ENCODE results near the gene SLC25A53.
A peak's percentile ranks its signal among the peaks of the same experiment; 100 is the strongest.

Gene SLC25A53

GRCh38 chrX:104156630-104157529 lies at the start of gene SLC25A53:
SLC25A53 (minus strand) TSS chrX:104157009; CDS start chrX:104105257, 51,752 bp downstream.
- FAIRE-seq (peak; percentile 80), DNase-seq (ENCODE audit: extremely low spot score, insufficient read length, low read depth) (no peak)

- DNase-seq (ENCODE audit: extremely low spot score, insufficient read length, low read depth) (no peak), FAIRE-seq (no peak)
Measured at GRCh38 chrX:104205548-104205947, 48.7 kb upstream of the SLC25A53 start.

- DNase-seq (ENCODE audit: extremely low spot score, insufficient read length, low read depth) (no peak), FAIRE-seq (peak; percentile 79)
Measured at GRCh38 chrX:104195489-104196084, 38.8 kb upstream of the SLC25A53 start.

- no peak for DNase-seq (ENCODE audit: extremely low spot score, insufficient read length, low read depth)
- FAIRE-seq = no peak
Measured at GRCh38 chrX:104195013-104195412, 38.2 kb upstream of the SLC25A53 start.

GRCh38 chrX:104193485-104193884 lies 36.7 kb upstream of the SLC25A53 start:
- DNase-seq (ENCODE audit: extremely low spot score, insufficient read length, low read depth) = no peak
- no peak for FAIRE-seq

- FAIRE-seq = no peak
Measured at GRCh38 chrX:104189837-104190236, 33.0 kb upstream of the SLC25A53 start.

GRCh38 chrX:104187931-104188330 lies 31.1 kb upstream of the SLC25A53 start:
- DNase-seq (ENCODE audit: extremely low spot score, insufficient read length, low read depth) (no peak), FAIRE-seq (no peak)

More at GRCh38 chrX:104189837-104190236, 33.0 kb upstream of the SLC25A53 start:
- DNase-seq (ENCODE audit: extremely low spot score, insufficient read length, low read depth) = no peak

- DNase-seq (ENCODE audit: extremely low spot score, insufficient read length, low read depth) (no peak), FAIRE-seq (no peak)
Measured at GRCh38 chrX:104183685-104184084, 26.9 kb upstream of the SLC25A53 start.

- DNase-seq (ENCODE audit: extremely low spot score, insufficient read length, low read depth) (no peak), FAIRE-seq (no peak)
Measured at GRCh38 chrX:104173841-104174240, 17.0 kb upstream of the SLC25A53 start.

- FAIRE-seq = no peak
- no peak for DNase-seq (ENCODE audit: extremely low spot score, insufficient read length, low read depth)
Measured at GRCh38 chrX:104172788-104173187, 16.0 kb upstream of the SLC25A53 start.

GRCh38 chrX:104172121-104172520 lies 15.3 kb upstream of the SLC25A53 start:
- DNase-seq (ENCODE audit: extremely low spot score, insufficient read length, low read depth) (no peak), FAIRE-seq (no peak)

- DNase-seq (ENCODE audit: extremely low spot score, insufficient read length, low read depth) (no peak), FAIRE-seq (no peak)
Measured at GRCh38 chrX:104168127-104168526, 11.3 kb upstream of the SLC25A53 start.

GRCh38 chrX:104166735-104167436 lies 10.1 kb upstream of the SLC25A53 start:
- FAIRE-seq = no peak
- no peak for DNase-seq (ENCODE audit: extremely low spot score, insufficient read length, low read depth)

GRCh38 chrX:104165894-104166734 lies 9.3 kb upstream of the SLC25A53 start, which contains the start of gene FAM199X:
FAM199X (plus strand) TSS chrX:104166453; CDS start chrX:104166786, 333 bp downstream.
- DNase-seq (ENCODE audit: extremely low spot score, insufficient read length, low read depth) = peak; percentile 73
- peak; percentile 71 for FAIRE-seq

GRCh38 chrX:104151037-104151436 lies 5.8 kb downstream of the SLC25A53 start:
- FAIRE-seq = no peak
- no peak for DNase-seq (ENCODE audit: extremely low spot score, insufficient read length, low read depth)

GRCh38 chrX:104141087-104141760 lies 15.6 kb downstream of the SLC25A53 start:
- FAIRE-seq (no peak), DNase-seq (ENCODE audit: extremely low spot score, insufficient read length, low read depth) (no peak)

- FAIRE-seq = no peak
- no peak for DNase-seq (ENCODE audit: extremely low spot score, insufficient read length, low read depth)
Measured at GRCh38 chrX:104137496-104137895, 19.3 kb downstream of the SLC25A53 start.

- DNase-seq (ENCODE audit: extremely low spot score, insufficient read length, low read depth) = no peak
- peak; percentile 84 for FAIRE-seq
Measured at GRCh38 chrX:104136241-104137019, 20.4 kb downstream of the SLC25A53 start.

Measured in GM18507 (cell line).